K562 (cell line): ENCODE data around the gene IQCN. TPM values are rescaled to one million over a fixed set of nuclear protein-coding genes. Genes with fewer than 3 reads are reported as not detected.

Experiments used
- HMG20A ChIP-seq: fragments of 450-650 bp; formaldehyde crosslinking; conservative IDR thresholded peaks from 2 replicates; pipeline ENCODE4 v1.4.0; 2020; ENCODE audit warnings: mild to moderate bottlenecking, mixed read lengths
- KAT7 ChIP-seq: sonication (generic); formaldehyde crosslinking; IDR thresholded peaks from 2 replicates; pipeline ENCODE4 v1.8.0; 2022; ENCODE audit warnings: missing genetic modification reagents, mild to moderate bottlenecking, borderline replicate concordance
- KDM2B ChIP-seq: fragments of 250-450 bp; sonication (Bioruptor Pico); IDR thresholded peaks from 2 replicates; pipeline ENCODE4 v1.8.0; 2021; ENCODE audit warnings: mild to moderate bottlenecking, moderate library complexity
- MTA1 ChIP-seq: fragments of 450-650 bp; IDR thresholded peaks from 2 replicates; pipeline ENCODE4 v1.6.1; 2017; ENCODE audit warnings: borderline replicate concordance
- NFXL1 ChIP-seq: fragments of 450-650 bp; formaldehyde crosslinking; IDR thresholded peaks from 2 replicates; pipeline ENCODE4 v1.4.0; 2021; ENCODE audit warnings: mild to moderate bottlenecking
- POLR3G ChIP-seq: IDR thresholded peaks from 2 replicates; pipeline ENCODE4 v1.6.1; 2011; ENCODE audit not compliant: insufficient read length, insufficient replicate concordance; ENCODE audit errors: extremely low read depth
- PPARD ChIP-seq: fragments of 250-450 bp; sonication (Bioruptor Pico); IDR thresholded peaks from 2 replicates; pipeline ENCODE4 v1.8.0; 2022; ENCODE audit warnings: inconsistent platforms, mild to moderate bottlenecking, moderate library complexity
- RFX5 ChIP-seq: IDR thresholded peaks from 2 replicates; pipeline ENCODE4 v1.6.1; 2011; ENCODE audit warnings: low read depth, mild to moderate bottlenecking, improper control_type of control experiment, low read length
- SIN3A ChIP-seq, 2 experiments: fragments of 150-350 bp in 1 of 2; IDR thresholded peaks; 2 replicates each; pipeline ENCODE4 v1.6.1; 2011 to 2016; ENCODE audit warnings: borderline replicate concordance in 2 of 2, low read depth in 2 of 2, low read length in 2 of 2, mild to moderate bottlenecking in 2 of 2, moderate library complexity in 2 of 2; ENCODE audit not compliant: control insufficient read depth in 1 of 2
- SIN3B ChIP-seq: fragments of 450-650 bp; IDR thresholded peaks from 2 replicates; pipeline ENCODE4 v1.6.1; 2017; ENCODE audit warnings: low read depth, mild to moderate bottlenecking, moderate library complexity
- SMAD1 ChIP-seq: fragments of 150-350 bp; IDR thresholded peaks from 2 replicates; pipeline ENCODE4 v1.6.1; 2014; ENCODE audit warnings: low read length, low read depth; ENCODE audit not compliant: partially characterized antibody
- TOE1 ChIP-seq, 2 experiments: fragments of 450-650 bp in 1 of 2; sonication (generic) in 1 of 2; formaldehyde crosslinking in 1 of 2; IDR thresholded peaks; 2 replicates each; pipeline versions ENCODE4 v1.7.1 to v1.8.0; 2016 to 2022; ENCODE audit warnings: borderline replicate concordance in 2 of 2, mild to moderate bottlenecking in 2 of 2, antibody characterized with exemption in 1 of 2, inconsistent platforms in 1 of 2, low read depth in 1 of 2, missing genetic modification reagents in 1 of 2, moderate library complexity in 1 of 2
- ZNF507 ChIP-seq: conservative IDR thresholded peaks from 2 replicates; pipeline ENCODE4 v1.6.1; 2017; ENCODE audit warnings: missing genetic modification characterization, missing compliant biosample characterization
- polyA plus RNA-seq, 8 experiments: library from polyadenylated mRNA; depleted of rRNA in 4 of 8; stranded (reverse) in 5 of 8; unstranded in 3 of 8; fragments of >200 nt; fragmentation: Nextera tagmentation in 2 of 8; fragmentation: Illumina TruSeq in 1 of 8; extraction: Ambion mirVana in 2 of 8; extraction: Trizol in 1 of 8; gene quantifications; 2 replicates each; pipeline versions ENCODE4 v1.2.1 to v1.2.3, GENCODE V29; 2011 to 2014; ENCODE audit warnings: inconsistent platforms in 1 of 8, missing spikeins in 1 of 8
- total RNA-seq, 7 experiments: library from RNA; depleted of rRNA in 6 of 7; stranded (reverse); fragments of >200 nt in 6 of 7; fragmentation: Illumina TruSeq in 2 of 7; extraction: Trizol in 2 of 7; gene quantifications; 2 replicates each; pipeline versions ENCODE4 v1.2.1 to v1.2.3, GENCODE V29; 2011 to 2021; ENCODE audit warnings: low replicate concordance in 1 of 7
- TF ChIP-seq, protein P1 (sequence below), 2 experiments: fragments of 450-650 bp; formaldehyde crosslinking in 1 of 2; IDR thresholded peaks; 2 replicates each; pipeline versions ENCODE4 v1.4.0 to v1.6.1; 2014 to 2020; ENCODE audit warnings: mild to moderate bottlenecking in 2 of 2, borderline replicate concordance in 1 of 2, low read depth in 1 of 2
- TF ChIP-seq, protein P2 (sequence below): fragments of 450-650 bp; formaldehyde crosslinking; IDR thresholded peaks from 2 replicates; pipeline ENCODE4 v1.4.0; 2020; ENCODE audit warnings: mild to moderate bottlenecking, moderate library complexity
- TF ChIP-seq, protein P3 (sequence below): fragments of 250-450 bp; sonication (Bioruptor Pico); IDR thresholded peaks from 2 replicates; pipeline ENCODE4 v1.9.0; 2021; ENCODE audit warnings: mild to moderate bottlenecking
- TF ChIP-seq, protein P4 (sequence below): sonication (generic); formaldehyde crosslinking; IDR thresholded peaks from 2 replicates; pipeline ENCODE4 v1.8.0; 2023; ENCODE audit warnings: mild to moderate bottlenecking, missing genetic modification reagents

The IQCN gene
- total and polyA plus RNA-seq, 9 of the 15 experiments (the other 6 are each of a cell fraction or from before 2014, with no cell fraction given) = 0.01 to 0.07 (median 0.04) TPM; not detected in 3

DNA sequence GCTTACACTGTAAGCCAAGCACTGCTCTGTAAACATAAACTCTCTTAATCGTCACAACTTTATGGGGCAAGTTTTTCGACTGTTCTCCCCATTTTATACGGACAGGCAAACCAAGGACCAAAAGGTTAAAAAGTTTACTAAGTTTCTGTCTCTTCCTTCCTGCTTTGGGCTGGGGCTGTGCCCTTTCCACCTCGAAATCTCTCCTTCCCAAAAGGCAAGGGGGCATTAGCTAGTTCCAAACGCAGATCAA lies 4.9 kb upstream of the IQCN start (continued):
- 0 out of 4 replicates have a peak, but pooled peaks of 1 of the 2 experiments have one; percentile 52 for TF ChIP-seq SIN3A (IDR thresholded peaks at IDR 0.05; ENCODE audit: borderline replicate concordance in 2 of 2, control insufficient read depth in 1 of 2, low read depth in 2 of 2, low read length in 2 of 2)
- TF ChIP-seq SMAD1 = no peak
- no peak for TF ChIP-seq SIN3B
- TF ChIP-seq PPARD (CRISPR knock-in tag) = no peak
- TF ChIP-seq, protein P1, sequence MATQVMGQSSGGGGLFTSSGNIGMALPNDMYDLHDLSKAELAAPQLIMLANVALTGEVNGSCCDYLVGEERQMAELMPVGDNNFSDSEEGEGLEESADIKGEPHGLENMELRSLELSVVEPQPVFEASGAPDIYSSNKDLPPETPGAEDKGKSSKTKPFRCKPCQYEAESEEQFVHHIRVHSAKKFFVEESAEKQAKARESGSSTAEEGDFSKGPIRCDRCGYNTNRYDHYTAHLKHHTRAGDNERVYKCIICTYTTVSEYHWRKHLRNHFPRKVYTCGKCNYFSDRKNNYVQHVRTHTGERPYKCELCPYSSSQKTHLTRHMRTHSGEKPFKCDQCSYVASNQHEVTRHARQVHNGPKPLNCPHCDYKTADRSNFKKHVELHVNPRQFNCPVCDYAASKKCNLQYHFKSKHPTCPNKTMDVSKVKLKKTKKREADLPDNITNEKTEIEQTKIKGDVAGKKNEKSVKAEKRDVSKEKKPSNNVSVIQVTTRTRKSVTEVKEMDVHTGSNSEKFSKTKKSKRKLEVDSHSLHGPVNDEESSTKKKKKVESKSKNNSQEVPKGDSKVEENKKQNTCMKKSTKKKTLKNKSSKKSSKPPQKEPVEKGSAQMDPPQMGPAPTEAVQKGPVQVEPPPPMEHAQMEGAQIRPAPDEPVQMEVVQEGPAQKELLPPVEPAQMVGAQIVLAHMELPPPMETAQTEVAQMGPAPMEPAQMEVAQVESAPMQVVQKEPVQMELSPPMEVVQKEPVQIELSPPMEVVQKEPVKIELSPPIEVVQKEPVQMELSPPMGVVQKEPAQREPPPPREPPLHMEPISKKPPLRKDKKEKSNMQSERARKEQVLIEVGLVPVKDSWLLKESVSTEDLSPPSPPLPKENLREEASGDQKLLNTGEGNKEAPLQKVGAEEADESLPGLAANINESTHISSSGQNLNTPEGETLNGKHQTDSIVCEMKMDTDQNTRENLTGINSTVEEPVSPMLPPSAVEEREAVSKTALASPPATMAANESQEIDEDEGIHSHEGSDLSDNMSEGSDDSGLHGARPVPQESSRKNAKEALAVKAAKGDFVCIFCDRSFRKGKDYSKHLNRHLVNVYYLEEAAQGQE (IDR thresholded peaks at IDR 0.05; ENCODE audit: borderline replicate concordance) = no peak
- TF ChIP-seq, protein P1 (CRISPR knock-in tag; IDR thresholded peaks at IDR 0.05; ENCODE audit: low read depth) = no peak
- TF ChIP-seq ZNF507 (tag) = no peak
- no peak for TF ChIP-seq HMG20A (CRISPR knock-in tag)
- no peak for TF ChIP-seq RFX5
- TF ChIP-seq TOE1 (IDR thresholded peaks at IDR 0.05; ENCODE audit: borderline replicate concordance) = no peak
- TF ChIP-seq TOE1 (CRISPR knock-in tag; IDR thresholded peaks at IDR 0.05; ENCODE audit: borderline replicate concordance, low read depth) = no peak
- 0 out of 2 replicates have a peak, but pooled peaks have one; percentile 17 for TF ChIP-seq NFXL1 (CRISPR knock-in tag)
- TF ChIP-seq, protein P2, sequence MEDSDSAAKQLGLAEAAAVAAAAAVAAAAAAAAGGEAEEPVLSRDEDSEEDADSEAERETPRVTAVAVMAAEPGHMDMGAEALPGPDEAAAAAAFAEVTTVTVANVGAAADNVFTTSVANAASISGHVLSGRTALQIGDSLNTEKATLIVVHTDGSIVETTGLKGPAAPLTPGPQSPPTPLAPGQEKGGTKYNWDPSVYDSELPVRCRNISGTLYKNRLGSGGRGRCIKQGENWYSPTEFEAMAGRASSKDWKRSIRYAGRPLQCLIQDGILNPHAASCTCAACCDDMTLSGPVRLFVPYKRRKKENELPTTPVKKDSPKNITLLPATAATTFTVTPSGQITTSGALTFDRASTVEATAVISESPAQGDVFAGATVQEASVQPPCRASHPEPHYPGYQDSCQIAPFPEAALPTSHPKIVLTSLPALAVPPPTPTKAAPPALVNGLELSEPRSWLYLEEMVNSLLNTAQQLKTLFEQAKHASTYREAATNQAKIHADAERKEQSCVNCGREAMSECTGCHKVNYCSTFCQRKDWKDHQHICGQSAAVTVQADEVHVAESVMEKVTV (CRISPR knock-in tag) = no peak
- 0 out of 2 replicates have a peak, but pooled peaks have one; percentile 17 for TF ChIP-seq KAT7 (CRISPR knock-in tag)
- TF ChIP-seq, protein P3, sequence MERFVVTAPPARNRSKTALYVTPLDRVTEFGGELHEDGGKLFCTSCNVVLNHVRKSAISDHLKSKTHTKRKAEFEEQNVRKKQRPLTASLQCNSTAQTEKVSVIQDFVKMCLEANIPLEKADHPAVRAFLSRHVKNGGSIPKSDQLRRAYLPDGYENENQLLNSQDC (CRISPR knock-in tag) = no peak
- TF ChIP-seq KDM2B = 0 out of 2 replicates have a peak, but pooled peaks have one; percentile 8
- no peak for TF ChIP-seq POLR3G
- TF ChIP-seq, protein P4, sequence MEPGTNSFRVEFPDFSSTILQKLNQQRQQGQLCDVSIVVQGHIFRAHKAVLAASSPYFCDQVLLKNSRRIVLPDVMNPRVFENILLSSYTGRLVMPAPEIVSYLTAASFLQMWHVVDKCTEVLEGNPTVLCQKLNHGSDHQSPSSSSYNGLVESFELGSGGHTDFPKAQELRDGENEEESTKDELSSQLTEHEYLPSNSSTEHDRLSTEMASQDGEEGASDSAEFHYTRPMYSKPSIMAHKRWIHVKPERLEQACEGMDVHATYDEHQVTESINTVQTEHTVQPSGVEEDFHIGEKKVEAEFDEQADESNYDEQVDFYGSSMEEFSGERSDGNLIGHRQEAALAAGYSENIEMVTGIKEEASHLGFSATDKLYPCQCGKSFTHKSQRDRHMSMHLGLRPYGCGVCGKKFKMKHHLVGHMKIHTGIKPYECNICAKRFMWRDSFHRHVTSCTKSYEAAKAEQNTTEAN (CRISPR knock-in tag) = no peak
- TF ChIP-seq MTA1 = peak; percentile 60; the same call in 1 of the 2 replicates
